GM03348 (cell line): ENCODE measurements around the gene MEX3A.
"Not testable (repeated sequence)": the region's sequence is repeated elsewhere in the genome, so short reads cannot be mapped to it uniquely, and the experiment has no call there.

Source experiments
- DNase-seq: peaks from one replicate; pipeline ENCODE4 v3.0.0; 2012; ENCODE audit warnings: low spot score

MEX3A gene, protein sequence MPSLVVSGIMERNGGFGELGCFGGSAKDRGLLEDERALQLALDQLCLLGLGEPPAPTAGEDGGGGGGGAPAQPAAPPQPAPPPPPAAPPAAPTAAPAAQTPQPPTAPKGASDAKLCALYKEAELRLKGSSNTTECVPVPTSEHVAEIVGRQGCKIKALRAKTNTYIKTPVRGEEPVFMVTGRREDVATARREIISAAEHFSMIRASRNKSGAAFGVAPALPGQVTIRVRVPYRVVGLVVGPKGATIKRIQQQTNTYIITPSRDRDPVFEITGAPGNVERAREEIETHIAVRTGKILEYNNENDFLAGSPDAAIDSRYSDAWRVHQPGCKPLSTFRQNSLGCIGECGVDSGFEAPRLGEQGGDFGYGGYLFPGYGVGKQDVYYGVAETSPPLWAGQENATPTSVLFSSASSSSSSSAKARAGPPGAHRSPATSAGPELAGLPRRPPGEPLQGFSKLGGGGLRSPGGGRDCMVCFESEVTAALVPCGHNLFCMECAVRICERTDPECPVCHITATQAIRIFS

DNA sequence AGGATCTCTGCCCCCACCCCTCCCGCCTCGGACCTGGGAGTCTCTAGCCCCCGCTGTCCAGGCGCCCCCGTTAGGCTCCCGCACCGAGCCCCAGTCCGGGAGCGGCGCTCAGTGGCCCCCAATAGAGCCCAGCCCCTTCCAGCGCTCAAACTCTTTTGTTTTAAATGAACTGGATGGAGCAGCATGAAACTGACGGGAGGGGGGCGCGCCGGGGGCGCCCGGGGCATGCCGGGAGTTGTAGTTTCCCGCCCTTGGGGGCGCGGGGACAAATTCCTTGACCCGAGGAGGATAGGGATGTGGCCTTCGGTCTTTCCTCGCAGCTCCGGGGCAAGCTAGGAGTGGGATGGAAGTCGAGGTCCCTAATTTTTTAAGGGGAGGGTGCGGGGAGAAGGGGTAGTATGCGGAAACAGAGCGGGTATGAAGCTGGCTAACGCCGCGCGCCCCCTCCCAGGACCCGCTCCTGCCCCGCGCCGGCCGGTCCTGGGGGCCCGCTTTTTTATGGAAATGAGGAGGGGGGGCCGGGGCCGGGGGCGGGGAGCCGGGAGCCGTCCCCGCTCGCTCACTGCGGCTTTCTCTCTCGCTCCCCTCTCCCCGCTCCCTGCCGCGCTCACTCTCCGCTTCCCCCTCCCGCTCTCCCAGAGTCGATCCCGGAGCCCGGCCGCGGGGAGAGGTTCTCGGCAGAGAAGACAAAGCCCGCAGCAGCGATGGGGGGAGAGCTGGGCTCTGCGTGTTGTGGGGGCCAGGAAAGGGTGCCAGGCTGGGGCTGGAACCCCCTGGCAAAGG, at the start of gene MEX3A:
MEX3A (minus strand) TSS at position 157 of the 783 bp plus-strand sequence. CDS start 467 bp downstream, outside the sequence.
- DNase-seq, result peak; percentile 92

DNA sequence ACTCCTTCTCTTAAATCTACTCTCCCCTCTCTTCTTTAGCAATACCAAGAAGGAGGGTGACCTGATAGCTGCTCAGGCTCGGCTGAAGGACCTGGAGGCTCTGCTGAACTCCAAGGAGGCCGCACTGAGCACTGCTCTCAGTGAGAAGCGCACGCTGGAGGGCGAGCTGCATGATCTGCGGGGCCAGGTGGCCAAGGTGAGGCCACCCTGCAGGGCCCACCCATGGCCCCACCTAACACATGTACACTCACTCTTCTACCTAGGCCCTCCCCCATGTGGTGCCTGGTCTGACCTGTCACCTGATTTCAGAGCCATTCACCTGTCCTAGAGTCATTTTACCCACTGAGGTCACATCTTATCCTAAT, 48.3 kb upstream of the MEX3A start:
- DNase-seq, result no peak

DNA sequence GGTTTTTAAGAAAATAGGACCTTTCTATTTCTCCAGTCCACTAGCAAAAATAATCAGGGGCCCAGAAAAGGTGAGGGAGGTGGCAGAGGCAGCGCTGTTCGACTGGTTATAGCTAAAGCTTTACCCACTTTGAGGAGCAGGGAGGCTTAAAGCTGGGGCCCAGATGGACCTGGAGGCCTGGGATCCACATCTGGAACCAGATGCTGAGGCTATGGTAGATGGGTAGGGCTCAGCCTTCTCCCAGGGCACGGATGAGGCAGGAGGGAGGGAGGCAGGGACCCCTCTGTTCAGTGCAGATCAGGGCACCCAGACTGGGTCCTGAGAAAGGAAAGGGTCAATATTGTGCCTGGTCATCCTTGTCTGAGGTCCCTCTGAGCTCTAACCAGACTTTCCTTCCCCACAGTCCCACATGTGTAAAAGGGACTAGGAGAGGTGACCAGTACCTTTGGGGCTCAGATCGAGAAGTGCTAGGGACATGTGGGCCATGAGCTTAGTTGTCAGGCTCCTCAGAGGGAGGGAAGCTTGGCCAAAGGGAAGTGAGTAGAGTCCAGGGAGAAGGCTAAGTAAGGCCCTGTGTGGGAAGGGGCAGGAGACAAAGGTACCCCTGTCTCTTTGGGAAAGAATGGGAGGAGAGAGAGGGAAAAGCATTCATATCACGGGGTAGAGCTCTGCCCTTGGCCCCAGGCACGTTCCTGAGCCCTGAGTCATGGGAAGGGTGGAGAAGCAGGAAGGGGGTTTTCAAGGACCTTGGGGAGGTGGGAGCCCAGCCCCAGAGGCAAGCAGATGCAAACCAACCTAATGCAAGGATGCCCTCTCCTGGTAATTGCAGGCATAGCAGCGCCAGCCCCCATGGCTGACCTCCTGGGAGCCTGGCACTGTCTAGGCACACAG, 47.7 kb upstream of the MEX3A start:
- peak; percentile 94 for DNase-seq

DNA sequence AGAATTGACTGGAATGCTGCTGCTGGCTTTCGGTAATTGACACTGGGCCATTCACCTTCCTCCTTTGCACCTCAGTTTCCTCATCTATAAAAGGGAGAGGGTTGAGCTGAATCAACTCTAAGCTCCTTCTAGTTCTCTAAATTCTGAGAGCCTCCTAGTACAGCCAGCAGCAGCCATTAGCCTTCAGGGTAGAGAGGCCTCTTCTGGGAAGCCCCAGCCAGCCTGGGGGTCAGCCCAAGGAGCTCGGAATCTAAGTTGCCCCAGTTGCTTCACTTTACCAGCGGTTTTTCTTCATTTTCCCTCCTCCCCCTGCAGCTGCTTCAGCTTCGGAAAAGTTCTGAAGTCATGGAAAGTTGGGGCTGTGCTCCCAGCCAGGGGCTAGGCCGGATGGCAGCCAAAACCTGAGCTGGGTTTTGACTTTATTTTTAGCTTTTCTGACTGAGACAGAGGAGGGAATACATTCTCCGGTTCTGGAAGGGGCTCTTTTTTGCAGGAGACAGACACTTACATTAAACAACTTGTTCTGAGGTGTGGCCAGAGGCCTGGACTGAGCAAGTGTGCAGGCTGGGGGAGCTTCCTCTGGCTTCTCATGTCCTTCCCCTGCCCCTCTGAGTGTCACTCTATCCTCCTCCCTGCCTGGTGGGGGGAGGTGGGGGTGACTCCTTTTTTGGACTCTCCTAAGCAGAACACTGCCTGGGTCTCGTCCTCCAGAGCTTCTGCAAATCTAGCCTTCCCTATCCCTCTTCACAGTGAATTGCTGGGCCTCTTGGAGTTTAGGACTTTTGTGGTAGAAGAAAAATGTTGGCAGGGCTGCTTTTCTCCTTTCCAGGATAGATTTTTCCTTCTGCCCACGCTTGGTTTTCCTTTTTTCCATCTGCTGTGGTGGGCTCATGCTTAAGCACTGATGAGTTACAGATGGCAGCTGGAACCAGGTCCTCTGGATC, 46.7 kb upstream of the MEX3A start:
- peak; percentile 66 for DNase-seq

DNA sequence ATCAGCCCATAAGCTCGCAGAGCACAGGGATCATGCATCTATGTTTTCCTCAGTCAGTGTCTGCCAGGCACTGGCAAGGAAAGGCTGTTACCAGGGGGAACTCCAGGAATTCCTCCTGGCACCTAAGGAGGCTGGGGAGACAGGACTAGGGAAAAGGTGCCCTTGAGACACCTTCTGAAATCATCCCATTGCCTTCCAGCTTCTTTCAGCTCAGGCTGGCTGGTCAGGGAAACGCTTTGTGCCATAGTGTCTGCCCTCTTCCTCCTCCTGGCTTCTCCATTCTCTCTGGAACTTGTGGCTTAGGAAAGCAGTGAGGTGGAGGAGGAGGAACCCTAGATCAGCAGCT, 46.0 kb upstream of the MEX3A start:
- DNase-seq, result no peak

DNA sequence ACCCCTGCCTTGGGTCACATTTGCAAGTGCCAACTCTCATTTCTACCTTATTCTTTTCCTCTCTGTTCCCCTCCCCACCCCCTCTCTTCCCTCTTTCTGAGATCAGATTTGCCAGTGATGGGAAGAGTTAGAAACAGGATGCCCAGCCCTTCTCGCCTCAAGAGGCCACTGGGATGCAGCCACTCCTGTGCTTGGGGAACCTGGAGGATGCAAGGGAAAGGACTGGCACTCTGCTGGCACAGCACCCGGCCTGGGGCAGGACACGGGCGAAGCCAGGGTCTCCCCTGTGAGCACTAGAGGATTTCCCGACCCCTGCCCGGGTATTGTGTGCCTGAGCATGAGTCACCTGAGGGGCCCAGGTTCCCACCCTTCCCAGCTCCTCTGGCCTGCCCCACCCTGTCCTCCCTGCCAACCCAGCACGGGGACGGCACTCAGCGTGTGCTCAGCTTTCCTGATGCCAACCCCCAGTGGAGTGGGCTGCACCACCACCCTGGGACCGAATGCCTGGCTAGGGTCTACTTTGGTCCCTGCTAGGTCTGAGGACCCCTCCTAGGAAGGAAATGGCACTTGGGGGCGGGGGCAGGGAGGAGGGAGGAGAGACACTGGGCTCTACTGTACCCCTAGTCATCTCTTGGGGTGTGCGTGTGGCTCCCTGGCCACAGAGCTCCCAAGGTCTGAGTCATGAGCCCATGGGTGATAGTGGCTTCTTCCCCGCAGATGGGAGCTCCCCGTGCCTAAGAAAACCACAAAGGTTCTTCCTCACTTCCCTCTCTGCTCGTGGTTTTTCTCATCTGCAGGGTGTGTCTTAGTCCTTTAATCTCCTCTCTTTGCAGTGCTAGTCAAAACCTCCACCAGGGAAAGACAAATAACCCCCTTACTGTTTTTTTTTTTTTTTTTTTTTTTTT, 44.6 kb upstream of the MEX3A start:
- peak; percentile 80 for DNase-seq

DNA sequence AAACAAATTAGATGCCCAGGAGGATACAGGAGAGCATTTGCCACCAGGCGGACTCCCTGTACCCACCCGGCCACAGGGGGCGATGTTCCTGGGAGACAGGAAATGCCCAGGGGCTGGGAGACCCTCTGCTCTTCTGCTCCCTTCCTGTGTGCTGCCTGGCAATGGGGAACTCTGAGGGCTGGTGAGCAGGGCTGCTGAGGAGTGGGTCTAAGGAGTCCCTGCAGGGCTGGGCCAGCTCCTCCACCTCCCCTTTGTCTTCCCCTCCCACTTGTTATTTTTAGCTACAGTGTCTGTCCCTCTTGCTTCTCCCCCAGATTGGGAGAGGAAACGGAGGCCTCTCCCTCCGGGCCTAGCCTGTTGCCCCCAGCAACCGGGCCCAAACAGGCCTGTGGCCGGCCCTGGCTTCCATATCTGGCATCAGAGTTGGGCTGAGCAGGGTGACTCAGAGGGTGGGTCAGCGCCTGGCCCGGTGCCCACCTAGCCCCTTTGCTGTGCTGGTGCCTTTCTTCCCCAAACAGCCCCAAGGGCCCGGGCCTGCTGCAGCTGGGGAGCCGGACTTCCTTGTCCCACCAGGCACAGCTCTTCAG, 43.9 kb upstream of the MEX3A start:
- peak; percentile 91 for DNase-seq

DNA sequence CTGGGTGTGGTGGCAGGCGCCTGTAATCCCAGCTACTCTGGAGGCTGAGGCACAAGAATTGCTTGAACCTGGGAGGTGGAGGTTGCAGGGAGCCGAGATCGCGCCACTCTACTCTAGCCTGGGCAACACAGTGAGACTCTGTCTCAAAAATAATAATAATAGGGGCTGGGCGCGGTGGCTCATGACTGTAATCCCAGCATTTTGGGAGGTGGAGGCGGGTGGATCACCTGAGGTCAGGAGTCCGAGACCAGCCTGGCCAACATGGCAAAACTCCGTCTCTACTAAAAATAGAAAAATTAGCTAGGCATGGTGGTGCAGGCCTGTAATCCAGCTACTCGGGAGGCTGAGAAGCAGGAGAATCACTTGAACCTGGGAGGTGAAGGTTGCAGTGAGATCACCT, 43.3 kb upstream of the MEX3A start:
- not testable (repeated sequence) for DNase-seq

DNA sequence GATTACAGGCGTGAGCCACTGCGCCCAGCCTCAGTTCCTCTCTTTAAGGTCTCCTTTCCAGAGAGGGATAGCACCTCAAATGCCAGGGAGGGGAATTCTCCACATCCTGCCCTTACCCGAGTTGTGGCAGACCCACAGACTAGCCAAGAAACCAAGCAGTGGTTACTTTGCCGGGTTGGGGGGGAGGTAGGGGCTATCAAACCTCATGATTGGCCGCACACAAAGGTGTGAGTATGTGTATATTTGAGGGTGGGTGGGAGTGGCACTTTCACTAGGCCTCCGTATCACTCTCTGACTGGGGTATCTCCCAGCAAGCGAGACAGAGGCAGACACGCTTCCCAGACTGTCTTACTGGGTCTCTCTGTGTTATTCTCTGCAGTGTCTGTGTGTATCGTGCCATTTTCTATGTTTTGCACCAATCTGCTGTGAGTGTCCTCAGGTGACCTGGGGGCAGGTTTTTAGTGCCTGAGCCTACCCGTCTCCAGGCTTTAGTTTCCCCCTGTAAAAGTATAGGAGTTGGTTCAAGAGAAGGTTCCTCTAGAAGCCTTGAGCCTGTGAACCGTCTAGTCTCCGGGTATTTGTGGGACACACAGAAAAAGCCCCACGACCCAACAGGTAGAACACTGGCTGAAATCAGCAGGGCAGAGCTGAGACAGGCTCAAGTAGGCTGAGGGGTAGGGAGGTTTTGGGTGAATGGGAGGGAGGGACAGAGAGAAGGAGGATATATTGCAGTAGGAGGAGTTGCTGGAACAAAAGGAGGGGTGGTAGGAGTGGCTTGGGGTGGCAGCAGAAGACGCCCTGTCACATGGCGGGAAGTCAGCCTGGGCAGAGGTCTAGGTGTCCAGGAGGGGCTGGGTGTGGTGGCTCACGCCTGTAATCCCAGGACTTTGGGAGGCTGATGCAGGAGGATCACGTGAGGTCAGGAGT, 42.6 kb upstream of the MEX3A start:
- peak; percentile 46 for DNase-seq

DNA sequence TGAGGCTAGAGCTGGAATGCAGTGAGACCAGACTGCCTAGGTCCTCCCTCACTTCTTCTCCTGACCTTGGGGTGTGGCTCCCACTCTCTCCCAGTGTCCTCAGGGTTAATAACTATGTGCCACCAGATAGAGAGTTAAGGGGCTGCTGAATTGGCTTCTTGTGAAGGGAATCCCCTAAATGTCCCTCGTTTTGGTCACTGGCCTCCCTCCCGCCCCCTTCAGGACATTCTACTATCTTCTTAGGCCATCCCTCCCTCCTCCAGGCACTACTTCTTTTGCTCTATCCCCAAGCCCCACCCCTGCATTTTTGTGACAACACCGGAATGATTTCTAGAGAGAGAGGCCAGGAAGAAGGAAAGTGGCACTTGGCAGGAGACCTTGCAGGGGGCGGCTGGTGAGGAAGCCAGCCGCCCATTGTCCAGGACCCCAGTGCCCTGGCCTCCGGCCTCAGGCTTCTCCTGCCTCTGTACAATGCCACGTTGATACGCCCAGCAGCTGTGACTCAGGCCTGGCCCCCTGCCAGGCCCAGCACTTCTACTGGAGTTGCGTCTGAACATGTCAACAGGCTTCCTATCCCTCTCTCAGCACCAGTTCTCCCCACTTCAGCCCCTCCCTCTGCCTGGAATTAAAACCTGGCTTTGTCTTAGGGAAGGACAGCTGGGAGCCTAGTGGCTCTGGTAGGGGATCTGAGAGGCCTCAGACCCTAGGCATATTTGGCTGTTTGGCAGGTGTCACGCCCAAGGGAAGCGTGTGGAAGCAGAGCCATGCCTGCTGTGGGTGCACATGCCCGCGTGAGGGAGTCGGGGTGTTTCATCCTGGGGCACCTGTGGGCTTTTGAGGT, 41.3 kb upstream of the MEX3A start:
- peak; percentile 77 for DNase-seq

DNA sequence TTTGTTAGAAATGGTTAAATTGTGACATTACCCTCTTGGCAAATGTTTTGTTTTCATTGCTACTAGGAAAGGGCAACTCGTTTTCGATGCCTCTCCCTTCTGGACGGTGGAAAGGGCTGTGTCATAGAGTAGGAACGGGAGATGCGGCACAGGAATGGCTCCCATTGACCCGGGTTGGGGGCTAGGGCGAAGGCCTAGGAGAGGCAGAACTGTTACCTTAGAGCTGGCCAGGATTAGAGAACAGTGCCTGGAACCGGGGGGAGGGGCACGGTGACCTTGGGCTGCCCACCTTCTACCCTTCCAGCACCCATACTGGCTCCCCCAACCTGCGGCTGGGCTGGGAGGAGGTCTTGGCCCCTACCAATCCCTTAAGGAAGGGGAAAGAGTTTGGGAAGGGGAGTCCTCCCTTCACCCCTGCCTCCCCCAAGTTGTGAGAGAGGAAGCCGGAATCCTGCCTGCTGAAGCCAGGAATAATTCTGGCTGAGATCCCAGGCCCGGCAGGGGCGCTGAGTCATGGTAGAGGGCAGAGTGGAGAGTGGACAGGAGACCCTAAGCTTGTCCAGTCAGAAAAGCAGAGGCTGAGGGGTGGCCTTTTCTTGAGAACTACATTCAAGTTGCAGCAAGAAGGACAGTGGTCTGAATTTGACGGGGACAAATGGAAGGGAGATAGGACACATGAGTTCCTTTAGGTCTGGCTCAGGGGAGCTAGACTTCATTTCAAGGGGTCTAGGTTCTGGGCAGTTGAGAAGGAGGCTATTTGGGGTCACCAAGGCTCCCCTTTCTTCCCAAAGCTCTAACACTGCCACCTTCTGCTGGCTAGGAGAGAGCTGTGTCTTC, 40.5 kb upstream of the MEX3A start:
- peak; percentile 64 for DNase-seq

DNA sequence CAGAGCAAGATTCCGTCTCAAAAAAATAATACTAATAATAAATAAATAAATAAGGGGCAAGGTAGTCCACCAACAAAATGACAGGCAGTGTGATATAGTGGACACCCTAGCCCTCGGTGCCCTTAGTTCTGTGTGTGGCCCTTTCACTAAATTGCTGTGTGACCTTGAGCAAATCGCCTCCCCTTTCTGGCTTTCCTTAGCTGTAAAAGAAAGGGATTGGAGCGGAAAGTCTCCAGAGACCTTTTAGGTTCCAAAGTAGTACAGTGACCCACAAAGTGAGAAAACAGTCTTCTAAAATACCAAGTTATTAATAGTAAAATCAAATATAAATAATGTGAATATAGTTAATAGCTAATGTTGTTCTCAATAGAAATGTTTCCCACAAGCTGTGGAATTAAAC, 39.8 kb upstream of the MEX3A start:
- no peak for DNase-seq

DNA sequence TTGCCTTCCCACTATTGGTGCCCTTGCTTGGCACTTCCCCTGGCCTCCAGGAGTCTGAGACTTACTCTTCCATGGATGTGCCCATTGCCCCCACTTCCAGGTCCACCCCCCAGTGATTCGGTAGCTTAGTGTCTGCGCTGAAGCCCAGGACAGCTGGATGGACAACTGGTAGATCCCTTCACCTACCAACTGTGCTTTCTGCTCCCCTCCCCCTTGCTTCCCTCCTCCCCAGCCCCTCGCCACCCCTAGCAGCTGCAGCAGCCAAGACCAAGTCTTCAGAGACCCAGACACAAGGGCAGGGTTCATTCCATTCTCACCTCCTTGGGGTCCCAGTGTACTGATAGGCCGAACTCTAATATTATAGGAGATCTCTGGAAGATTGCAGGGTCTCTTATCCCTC, 39.2 kb upstream of the MEX3A start:
- no peak for DNase-seq

DNA sequence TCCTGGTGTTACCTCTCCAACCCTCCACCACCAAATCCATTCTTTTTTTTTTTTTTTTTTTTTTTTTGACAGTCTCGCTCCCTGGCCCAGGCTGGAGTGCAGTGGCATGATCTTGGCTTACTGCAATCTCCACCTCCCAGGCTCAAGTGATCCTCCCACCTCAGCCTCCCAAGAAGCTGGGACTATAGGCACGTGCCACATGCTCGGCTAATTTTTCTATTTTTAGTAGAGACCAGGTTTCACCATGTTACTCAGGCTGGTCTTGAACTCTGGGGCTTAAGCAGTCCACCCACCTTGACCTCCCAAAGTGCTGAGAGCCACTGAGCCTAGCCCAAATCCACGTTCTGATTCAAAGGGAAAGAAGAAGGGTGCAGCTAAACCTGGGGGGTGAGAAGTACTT, 38.7 kb upstream of the MEX3A start:
- not testable (repeated sequence) for DNase-seq

DNA sequence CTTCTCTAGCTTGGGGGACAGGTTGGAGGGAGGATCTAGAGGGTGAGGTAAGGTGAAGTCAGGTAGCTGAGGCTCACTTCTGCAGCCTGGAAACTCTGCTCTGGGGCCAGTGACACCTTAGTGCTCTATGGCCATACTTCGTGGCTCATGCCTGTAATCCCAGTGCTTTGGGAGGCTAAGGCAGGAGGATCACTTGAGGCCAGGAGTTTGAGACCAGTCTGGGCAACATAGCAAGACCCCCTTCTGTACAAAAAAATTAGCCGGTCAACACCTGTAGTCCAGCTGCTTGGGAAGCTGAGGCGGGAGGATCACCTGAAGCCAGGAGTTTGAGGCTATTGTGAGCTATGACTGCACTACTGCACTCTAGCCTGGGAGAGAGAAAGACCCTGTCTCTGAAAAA, 38.1 kb upstream of the MEX3A start:
- no peak for DNase-seq

DNA sequence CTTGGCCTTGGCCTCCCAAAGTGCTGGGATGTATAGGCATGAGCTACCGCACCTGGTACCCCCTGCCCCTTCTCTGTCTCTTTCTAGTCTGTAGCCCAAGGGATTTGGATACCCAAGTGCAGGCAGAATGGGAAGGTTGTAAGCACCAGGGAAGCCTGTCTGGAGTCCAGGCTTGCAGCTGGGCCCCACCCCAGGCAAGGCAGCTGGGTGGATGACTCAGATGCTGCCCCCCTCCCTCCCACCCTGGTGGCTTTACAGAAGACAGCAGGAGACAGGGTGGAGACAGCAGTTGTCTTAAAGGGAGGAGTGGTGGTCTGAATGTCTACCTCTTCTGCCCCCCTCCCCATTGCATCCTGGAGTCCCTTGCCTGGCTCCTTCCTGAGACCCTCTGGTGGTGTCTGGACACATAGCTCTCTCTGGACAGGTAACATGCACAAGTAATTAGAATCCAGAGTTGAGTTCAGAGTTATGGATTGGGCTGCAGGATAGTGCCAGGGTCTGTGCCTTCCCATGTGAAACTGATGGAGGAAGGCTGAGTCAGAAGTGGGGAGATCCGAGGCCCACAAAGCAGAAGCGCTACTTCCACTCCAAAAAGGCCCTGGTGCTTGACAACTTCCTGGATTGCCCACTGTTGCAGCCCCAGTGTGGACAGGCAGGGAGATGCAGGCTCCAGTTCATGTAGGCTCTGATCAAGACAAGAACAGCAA, 37.4 kb upstream of the MEX3A start:
- peak; percentile 83 for DNase-seq
